Fibroblast of pulmonary artery (primary cell): Measurements from ENCODE around the gene KLF7.

Source experiments
- DNase-seq: peaks from one replicate; pipeline ENCODE4 v3.0.0-alpha.2; 2010; ENCODE audit warnings: low read depth
- H3K4me3 ChIP-seq: replicated peaks from 2 replicates; pipeline ENCODE4 v1.5.1; 2011; ENCODE audit warnings: low read depth, mild to moderate bottlenecking, control low read depth, low read length, moderate library complexity
- TF ChIP-seq, protein P1 (sequence below): IDR thresholded peaks from 2 replicates; pipeline ENCODE4 v1.5.1; 2011; ENCODE audit warnings: mild to moderate bottlenecking, control low read depth, low read length, inconsistent platforms; ENCODE audit errors: missing control alignments

KLF7 gene

DNA sequence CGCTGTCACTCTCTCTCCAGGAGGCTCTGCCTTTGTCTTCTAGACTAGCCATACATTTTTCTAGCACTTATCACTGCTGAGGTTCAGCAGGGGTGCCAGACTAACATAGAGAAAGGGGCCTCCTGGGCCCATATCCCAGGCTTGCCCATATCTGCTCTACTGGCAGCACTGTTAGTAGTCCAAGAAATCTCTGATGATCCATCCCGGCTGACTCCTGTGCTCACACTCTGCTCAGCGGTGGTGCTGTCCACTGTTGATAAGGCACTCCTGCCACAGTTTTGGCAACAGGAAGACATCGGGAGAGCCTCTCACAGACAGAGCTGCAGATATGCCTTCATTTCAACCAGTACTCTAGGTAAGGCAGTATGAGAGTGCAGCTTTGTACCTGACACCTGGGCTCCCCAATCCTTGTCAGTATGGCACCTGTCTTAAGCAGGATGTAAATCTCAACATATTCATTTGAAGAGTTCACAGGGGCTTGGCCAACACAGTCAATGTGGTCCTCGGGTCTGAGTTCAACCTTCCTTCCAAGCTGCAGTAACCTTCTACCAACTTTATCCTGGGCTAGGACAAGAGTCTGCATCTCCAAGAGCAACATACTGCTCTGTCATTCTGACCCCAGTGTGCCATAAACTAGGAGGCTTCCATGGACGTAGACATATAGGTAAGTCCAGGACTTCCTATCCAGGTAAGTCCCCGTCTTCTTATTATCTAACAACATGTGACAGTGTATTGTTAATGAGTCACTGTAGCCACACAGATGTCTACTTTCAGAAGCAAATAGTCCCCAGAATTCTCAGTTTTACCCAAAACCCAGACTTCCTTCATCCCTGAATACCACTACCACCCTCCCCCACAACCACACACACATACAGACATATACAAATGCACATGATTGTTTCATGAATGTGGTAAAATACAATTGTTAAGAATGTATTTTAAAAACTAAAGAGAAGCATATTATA is 16.2 kb downstream of the KLF7 start:
- TF ChIP-seq, protein P1, sequence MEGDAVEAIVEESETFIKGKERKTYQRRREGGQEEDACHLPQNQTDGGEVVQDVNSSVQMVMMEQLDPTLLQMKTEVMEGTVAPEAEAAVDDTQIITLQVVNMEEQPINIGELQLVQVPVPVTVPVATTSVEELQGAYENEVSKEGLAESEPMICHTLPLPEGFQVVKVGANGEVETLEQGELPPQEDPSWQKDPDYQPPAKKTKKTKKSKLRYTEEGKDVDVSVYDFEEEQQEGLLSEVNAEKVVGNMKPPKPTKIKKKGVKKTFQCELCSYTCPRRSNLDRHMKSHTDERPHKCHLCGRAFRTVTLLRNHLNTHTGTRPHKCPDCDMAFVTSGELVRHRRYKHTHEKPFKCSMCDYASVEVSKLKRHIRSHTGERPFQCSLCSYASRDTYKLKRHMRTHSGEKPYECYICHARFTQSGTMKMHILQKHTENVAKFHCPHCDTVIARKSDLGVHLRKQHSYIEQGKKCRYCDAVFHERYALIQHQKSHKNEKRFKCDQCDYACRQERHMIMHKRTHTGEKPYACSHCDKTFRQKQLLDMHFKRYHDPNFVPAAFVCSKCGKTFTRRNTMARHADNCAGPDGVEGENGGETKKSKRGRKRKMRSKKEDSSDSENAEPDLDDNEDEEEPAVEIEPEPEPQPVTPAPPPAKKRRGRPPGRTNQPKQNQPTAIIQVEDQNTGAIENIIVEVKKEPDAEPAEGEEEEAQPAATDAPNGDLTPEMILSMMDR = no peak
- DNase-seq = peak; percentile 60
- no peak overlapping the region for H3K4me3 ChIP-seq

DNA sequence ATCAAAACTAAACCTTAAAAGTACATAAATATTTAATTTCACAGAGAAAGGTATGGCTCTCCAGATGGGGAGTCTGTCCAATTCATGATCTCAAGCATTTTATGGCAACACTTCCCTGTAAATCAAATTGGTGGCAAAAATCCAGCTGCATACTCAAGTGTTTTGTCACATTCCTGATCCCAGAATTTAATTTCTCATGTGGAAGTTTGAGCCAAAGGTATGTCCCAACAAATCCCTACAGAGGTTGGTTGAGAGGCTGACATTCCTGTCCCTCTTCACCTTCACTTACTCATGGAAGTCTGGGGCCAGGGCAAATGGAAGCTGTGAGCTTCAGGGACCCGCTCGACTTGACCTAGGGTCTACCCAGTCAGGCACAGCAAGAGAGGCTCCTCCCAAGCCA is 17.7 kb downstream of the KLF7 start:
- peak; percentile 77 for DNase-seq
- TF ChIP-seq, protein P1 = no peak
- no peak overlapping the region for H3K4me3 ChIP-seq

- DNase-seq = no peak
- peak overlapping the region; percentile 47 for H3K4me3 ChIP-seq
- TF ChIP-seq, protein P1 = no peak
Observed at GRCh38 chr2:207144173-207144785, 21.5 kb downstream of the KLF7 start.

GRCh38 chr2:207143215-207144172 is 22.3 kb downstream of the KLF7 start:
- H3K4me3 ChIP-seq = peak overlapping the region; percentile 47
- TF ChIP-seq, protein P1 = no peak
- DNase-seq = peak; percentile 91

- TF ChIP-seq, protein P1 = no peak
Observed at GRCh38 chr2:207142461-207142860, 23.3 kb downstream of the KLF7 start.

GRCh38 chr2:207141386-207141785 is 24.4 kb downstream of the KLF7 start:
- DNase-seq = no peak
- TF ChIP-seq, protein P1 = no peak
- H3K4me3 ChIP-seq = no peak overlapping the region

More at GRCh38 chr2:207142461-207142860, 23.3 kb downstream of the KLF7 start:
- H3K4me3 ChIP-seq = no peak overlapping the region
- DNase-seq = peak; percentile 44
